ENCODE results near the gene DBR1.

The DBR1 gene

GRCh38 chr3:138124188-138124587 is 50.5 kb downstream of the DBR1 start:
- Histone ChIP-seq H3K27ac (ENCODE audit: low read depth, low read length, severe bottlenecking) (no peak overlapping the region), H3K4me3 (ENCODE audit: extremely low read depth, insufficient read depth, low read length, poor library complexity, severe bottlenecking) (no peak overlapping the region), H3K4me1 (ENCODE audit: control insufficient read depth, insufficient read depth, low read length, poor library complexity, severe bottlenecking) (no peaks in the 10 kb centered on the region), H3K9me3 (ENCODE audit: control insufficient read depth, low read length) (peaks cover 5% of the 10 kb centered on the region), H3K36me3 (ENCODE audit: control insufficient read depth, insufficient read depth, low read length) (no peaks in the 10 kb centered on the region)
- 83 to 86% methylated on average over 1 to 3 of the region's 6 CpGs for WGBS, 2 experiments (ENCODE audit: insufficient coverage in 2 of 2)

GRCh38 chr3:138119423-138119766 is 55.3 kb downstream of the DBR1 start:
- Histone ChIP-seq H3K4me3 (ENCODE audit: extremely low read depth, insufficient read depth, low read length, poor library complexity, severe bottlenecking) (no peak overlapping the region), H3K4me1 (ENCODE audit: control insufficient read depth, insufficient read depth, low read length, poor library complexity, severe bottlenecking) (peaks cover 8% of the 10 kb centered on the region), H3K27ac (ENCODE audit: low read depth, low read length, severe bottlenecking) (no peak overlapping the region), H3K9me3 (ENCODE audit: control insufficient read depth, low read length) (peaks cover 9% of the 10 kb centered on the region), H3K36me3 (ENCODE audit: control insufficient read depth, insufficient read depth, low read length) (no peaks in the 10 kb centered on the region)
- WGBS, 2 experiments (ENCODE audit: insufficient coverage in 2 of 2) = 71 to 83% methylated on average over 1 to 2 of the region's 4 CpGs

GRCh38 chr3:138118612-138119422 is 55.9 kb downstream of the DBR1 start:
- peaks cover 12% of the 10 kb centered on the region for H3K4me1 ChIP-seq (ENCODE audit: control insufficient read depth, insufficient read depth, low read length, poor library complexity, severe bottlenecking)
- no peak overlapping the region for H3K4me3 ChIP-seq (ENCODE audit: extremely low read depth, insufficient read depth, low read length, poor library complexity, severe bottlenecking)
- no peaks in the 10 kb centered on the region for H3K36me3 ChIP-seq (ENCODE audit: control insufficient read depth, insufficient read depth, low read length)
- peaks cover 6% of the 10 kb centered on the region for H3K9me3 ChIP-seq (ENCODE audit: control insufficient read depth, low read length)
- WGBS, 2 experiments (ENCODE audit: insufficient coverage in 2 of 2) = 33 to 41% methylated on average over 5 to 7 of the region's 8 CpGs
- no peak overlapping the region for H3K27ac ChIP-seq (ENCODE audit: low read depth, low read length, severe bottlenecking)

GRCh38 chr3:138114988-138115971 is 59.4 kb downstream of the DBR1 start, which contains the start of gene DZIP1L:
DZIP1L (minus strand) TSS chr3:138115608; CDS start chr3:138103971, 11,637 bp downstream.
- WGBS, 2 experiments (ENCODE audit: insufficient coverage in 2 of 2) = 0% methylated on average over 47 to 64 of the region's 86 CpGs
- peaks cover 28% of the 10 kb centered on the region for H3K4me1 ChIP-seq (ENCODE audit: control insufficient read depth, insufficient read depth, low read length, poor library complexity, severe bottlenecking)
- peak within 1 kb of the TSS; percentile 93 for H3K27ac ChIP-seq (ENCODE audit: low read depth, low read length, severe bottlenecking)
- peaks cover 17% of the 10 kb centered on the region for H3K36me3 ChIP-seq (ENCODE audit: control insufficient read depth, insufficient read depth, low read length)
- H3K9me3 ChIP-seq (ENCODE audit: control insufficient read depth, low read length) = peaks cover 4% of the 10 kb centered on the region
- H3K4me3 ChIP-seq (ENCODE audit: extremely low read depth, insufficient read depth, low read length, poor library complexity, severe bottlenecking) = peak within 1 kb of the TSS; percentile 91

GRCh38 chr3:138114431-138114918 is 60.2 kb downstream of the DBR1 start:
- peak overlapping the region; percentile 91 for H3K4me3 ChIP-seq (ENCODE audit: extremely low read depth, insufficient read depth, low read length, poor library complexity, severe bottlenecking)
- WGBS, 2 experiments (ENCODE audit: insufficient coverage in 2 of 2) = 0% methylated on average over 3 to 6 of the region's 9 CpGs
- H3K9me3 ChIP-seq (ENCODE audit: control insufficient read depth, low read length) = peaks cover 4% of the 10 kb centered on the region
- H3K27ac ChIP-seq (ENCODE audit: low read depth, low read length, severe bottlenecking) = peak overlapping the region; percentile 93
- H3K36me3 ChIP-seq (ENCODE audit: control insufficient read depth, insufficient read depth, low read length) = peaks cover 20% of the 10 kb centered on the region
- H3K4me1 ChIP-seq (ENCODE audit: control insufficient read depth, insufficient read depth, low read length, poor library complexity, severe bottlenecking) = peaks cover 28% of the 10 kb centered on the region

GRCh38 chr3:138113326-138113725 is 61.4 kb downstream of the DBR1 start:
- no peak overlapping the region for H3K4me3 ChIP-seq (ENCODE audit: extremely low read depth, insufficient read depth, low read length, poor library complexity, severe bottlenecking)
- peaks cover 4% of the 10 kb centered on the region for H3K9me3 ChIP-seq (ENCODE audit: control insufficient read depth, low read length)
- peak overlapping the region; percentile 16 for H3K27ac ChIP-seq (ENCODE audit: low read depth, low read length, severe bottlenecking)
- peaks cover 28% of the 10 kb centered on the region for H3K4me1 ChIP-seq (ENCODE audit: control insufficient read depth, insufficient read depth, low read length, poor library complexity, severe bottlenecking)
- 38 to 40% methylated on average over 1 of the region's 1 CpG for WGBS, 2 experiments (ENCODE audit: insufficient coverage in 2 of 2)
- peaks cover 27% of the 10 kb centered on the region for H3K36me3 ChIP-seq (ENCODE audit: control insufficient read depth, insufficient read depth, low read length)

GRCh38 chr3:138112362-138112761 is 62.4 kb downstream of the DBR1 start:
- peaks cover 3% of the 10 kb centered on the region for H3K9me3 ChIP-seq (ENCODE audit: control insufficient read depth, low read length)
- H3K36me3 ChIP-seq (ENCODE audit: control insufficient read depth, insufficient read depth, low read length) = peaks cover 35% of the 10 kb centered on the region
- WGBS, 2 experiments (ENCODE audit: insufficient coverage in 2 of 2) = 89 to 95% methylated on average over 7 to 8 of the region's 8 CpGs
- H3K4me3 ChIP-seq (ENCODE audit: extremely low read depth, insufficient read depth, low read length, poor library complexity, severe bottlenecking) = no peak overlapping the region
- no peak overlapping the region for H3K27ac ChIP-seq (ENCODE audit: low read depth, low read length, severe bottlenecking)
- H3K4me1 ChIP-seq (ENCODE audit: control insufficient read depth, insufficient read depth, low read length, poor library complexity, severe bottlenecking) = peaks cover 28% of the 10 kb centered on the region
